ENCODE results near the gene HNRNPH2.

Gene HNRNPH2

GRCh38 chrX:101369687-101370086 lies 38.3 kb upstream of the HNRNPH2 start:
- H3K27ac ChIP-seq: no peak overlapping the region
- TF ChIP-seq CTCF (conservative IDR thresholded peaks at IDR 0.05): no peak

GRCh38 chrX:101370888-101371504 lies 37.0 kb upstream of the HNRNPH2 start:
- H3K27ac ChIP-seq: no peak overlapping the region
- no peak for TF ChIP-seq CTCF (conservative IDR thresholded peaks at IDR 0.05)

- H3K27ac ChIP-seq: no peak overlapping the region
- TF ChIP-seq CTCF (conservative IDR thresholded peaks at IDR 0.05): no peak
Observed at GRCh38 chrX:101377547-101377946, 30.5 kb upstream of the HNRNPH2 start.

GRCh38 chrX:101383679-101384205 lies 24.3 kb upstream of the HNRNPH2 start:
- TF ChIP-seq CTCF (conservative IDR thresholded peaks at IDR 0.05): no peak
- no peak overlapping the region for H3K27ac ChIP-seq

GRCh38 chrX:101385026-101385684 lies 22.9 kb upstream of the HNRNPH2 start:
- no peak for TF ChIP-seq CTCF (conservative IDR thresholded peaks at IDR 0.05)
- H3K27ac ChIP-seq: no peak overlapping the region

GRCh38 chrX:101385795-101386541 lies 22.1 kb upstream of the HNRNPH2 start, which contains the start of gene BTK:
Gene BTK, minus strand, starts transcription at chrX:101386191. Its CDS starts 10,907 bp downstream, at chrX:101375284.
- TF ChIP-seq CTCF (conservative IDR thresholded peaks at IDR 0.05): no peak
- H3K27ac ChIP-seq: no peak within 1 kb of the TSS

- no peak overlapping the region for H3K27ac ChIP-seq
- no peak for TF ChIP-seq CTCF (conservative IDR thresholded peaks at IDR 0.05)
Observed at GRCh38 chrX:101386542-101386885, 21.5 kb upstream of the HNRNPH2 start.

All from VCaP (cell line).